H9 (cell line): ENCODE measurements around the gene PDE4B. TPM values are rescaled to one million over a fixed set of nuclear protein-coding genes. Genes with fewer than 3 reads are reported as not detected.

Experiments used
- DNase-seq: peaks from one replicate; pipeline ENCODE4 v3.0.0-alpha.2; 2017
- H2AFZ ChIP-seq: one replicate; pipeline ENCODE4 v1.6.1; 2013; ENCODE audit warnings: mild to moderate bottlenecking, low read length, control low read depth, moderate library complexity
- H2AK5ac ChIP-seq: 2 replicates; pipeline ENCODE4 v1.6.1; 2013; ENCODE audit warnings: low read length, control low read depth, mixed read lengths; ENCODE audit not compliant: insufficient read length
- H2BK120ac ChIP-seq: one replicate; pipeline ENCODE4 v1.6.1; 2013; ENCODE audit warnings: low read depth, mild to moderate bottlenecking, low read length, control low read depth, inconsistent platforms; ENCODE audit not compliant: poor library complexity, severe bottlenecking
- H2BK12ac ChIP-seq: 2 replicates; pipeline ENCODE4 v1.6.1; 2013; ENCODE audit warnings: low read length, control low read depth, mixed read lengths, low read depth; ENCODE audit not compliant: insufficient read length
- H2BK15ac ChIP-seq: 2 replicates; pipeline ENCODE4 v1.6.1; 2013; ENCODE audit warnings: low read depth, low read length, control low read depth
- H2BK20ac ChIP-seq: one replicate; pipeline ENCODE4 v1.6.1; 2013; ENCODE audit warnings: low read depth, mild to moderate bottlenecking, low read length, control low read depth, inconsistent platforms; ENCODE audit not compliant: poor library complexity, severe bottlenecking
- H2BK5ac ChIP-seq: 2 replicates; pipeline ENCODE4 v1.6.1; 2013; ENCODE audit warnings: low read length, control low read depth, mixed read lengths; ENCODE audit not compliant: insufficient read length
- H3K14ac ChIP-seq: 2 replicates; pipeline ENCODE4 v1.6.1; 2013; ENCODE audit warnings: low read length, control low read depth; ENCODE audit not compliant: insufficient read depth
- H3K18ac ChIP-seq: 2 replicates; pipeline ENCODE4 v1.6.1; 2013; ENCODE audit warnings: low read depth, mild to moderate bottlenecking, mixed read lengths, low read length, control low read depth; ENCODE audit not compliant: insufficient read length
- H3K23ac ChIP-seq: 2 replicates; pipeline ENCODE4 v1.6.1; 2013; ENCODE audit warnings: low read length, control low read depth, mixed read lengths, low read depth; ENCODE audit not compliant: insufficient read length
- H3K23me2 ChIP-seq: 2 replicates; pipeline ENCODE4 v1.6.1; 2013; ENCODE audit warnings: low read depth, mild to moderate bottlenecking, mixed read lengths, low read length, control low read depth; ENCODE audit not compliant: insufficient read length, poor library complexity, severe bottlenecking
- H3K27ac ChIP-seq: 2 replicates; pipeline ENCODE4 v1.5.1; 2013; ENCODE audit warnings: low read length, control low read depth, mixed read lengths, low read depth; ENCODE audit not compliant: insufficient read length
- H3K27me3 ChIP-seq: 2 replicates; pipeline ENCODE4 v1.6.1; 2013; ENCODE audit warnings: low read length, control low read depth, inconsistent platforms; ENCODE audit not compliant: insufficient read depth
- H3K4ac ChIP-seq: 2 replicates; pipeline ENCODE4 v1.6.1; 2013; ENCODE audit warnings: low read depth, mild to moderate bottlenecking, control low read depth, inconsistent platforms, low read length, moderate library complexity
- H3K4me1 ChIP-seq: 2 replicates; pipeline ENCODE4 v1.6.1; 2013; ENCODE audit warnings: low read length, control low read depth, inconsistent platforms; ENCODE audit not compliant: insufficient read depth
- H3K4me2 ChIP-seq: 2 replicates; pipeline ENCODE4 v1.6.1; 2013; ENCODE audit warnings: low read length, control low read depth, mixed read lengths; ENCODE audit not compliant: insufficient read length, insufficient read depth
- H3K56ac ChIP-seq: 2 replicates; pipeline ENCODE4 v1.6.1; 2013; ENCODE audit warnings: low read depth, mild to moderate bottlenecking, mixed read lengths, low read length, control low read depth; ENCODE audit not compliant: insufficient read length
- H3K79me1 ChIP-seq: 2 replicates; pipeline ENCODE4 v1.6.1; 2013; ENCODE audit warnings: low read depth, mild to moderate bottlenecking, moderate library complexity, low read length, control low read depth, inconsistent platforms; ENCODE audit not compliant: insufficient read depth, poor library complexity, severe bottlenecking
- H3K79me2 ChIP-seq: 2 replicates; pipeline ENCODE4 v1.6.1; 2013; ENCODE audit warnings: low read length, control low read depth, inconsistent platforms; ENCODE audit not compliant: insufficient read depth
- H3K9ac ChIP-seq: 2 replicates; pipeline ENCODE4 v1.6.1; 2013; ENCODE audit warnings: low read length, control low read depth, mixed read lengths; ENCODE audit not compliant: insufficient read length; ENCODE audit errors: extremely low read depth
- H3K9me3 ChIP-seq: one replicate; pipeline ENCODE4 v1.6.1; 2013; ENCODE audit warnings: low read depth, low read length, inconsistent platforms; ENCODE audit not compliant: control insufficient read depth
- H3T11ph ChIP-seq: one replicate; pipeline ENCODE4 v1.6.1; 2013; ENCODE audit warnings: mild to moderate bottlenecking, low read length, control low read depth, inconsistent platforms
- H4K20me1 ChIP-seq: one replicate; pipeline ENCODE4 v1.6.1; 2013; ENCODE audit not compliant: control insufficient read depth, insufficient read length, insufficient read depth
- H4K5ac ChIP-seq: 2 replicates; pipeline ENCODE4 v1.6.1; 2013; ENCODE audit warnings: low read depth, mild to moderate bottlenecking, mixed read lengths, low read length, control low read depth; ENCODE audit not compliant: insufficient read length
- H4K8ac ChIP-seq: replicated peaks from 2 replicates; pipeline ENCODE4 v1.6.1; 2013; ENCODE audit warnings: low read length, control low read depth, mixed read lengths, low read depth; ENCODE audit not compliant: insufficient read length
- H4K91ac ChIP-seq: 2 replicates; pipeline ENCODE4 v1.6.1; 2013; ENCODE audit warnings: low read depth, mild to moderate bottlenecking, moderate library complexity, mixed read lengths, low read length, control low read depth; ENCODE audit not compliant: insufficient read length
- H3K27ac Mint-ChIP-seq, 3 experiments: 2 replicates in 2 of 3; 3 replicates in 1 of 3; pipeline ENCODE4 v1.8.0; 2020 to 2021; ENCODE audit warnings: mixed read lengths in 3 of 3, mild to moderate bottlenecking in 1 of 3, moderate library complexity in 1 of 3
- H3K27me3 Mint-ChIP-seq: 2 replicates; pipeline ENCODE4 v1.8.0; 2021; ENCODE audit warnings: low read depth, mild to moderate bottlenecking, moderate library complexity, mixed read lengths
- H3K36me3 Mint-ChIP-seq, 3 experiments: 2 replicates in 2 of 3; 3 replicates in 1 of 3; pipeline ENCODE4 v1.8.0; 2020 to 2021; ENCODE audit warnings: low read depth in 3 of 3, mixed read lengths in 3 of 3; ENCODE audit not compliant: insufficient read depth in 1 of 3
- H3K4me1 Mint-ChIP-seq, 2 experiments: 2 replicates each; pipeline ENCODE4 v1.8.0; 2020; ENCODE audit warnings: mixed read lengths in 2 of 2
- H3K4me3 Mint-ChIP-seq, 2 experiments: 2 replicates in 1 of 2; 3 replicates in 1 of 2; pipeline ENCODE4 v1.8.0; 2020 to 2021; ENCODE audit warnings: mild to moderate bottlenecking in 2 of 2, mixed read lengths in 2 of 2, moderate library complexity in 1 of 2
- H3K9me3 Mint-ChIP-seq, 2 experiments: 2 replicates in 1 of 2; 3 replicates in 1 of 2; pipeline ENCODE4 v1.8.0; 2020; ENCODE audit warnings: mild to moderate bottlenecking in 2 of 2, mixed read lengths in 2 of 2, moderate library complexity in 1 of 2
- CTCF ChIP-seq: fragments of 200-600 bp; sonication (generic); conservative IDR thresholded peaks from 3 replicates; pipeline ENCODE4 v1.8.0; 2021; ENCODE audit warnings: antibody characterized with exemption, mild to moderate bottlenecking
- WGBS: extraction: QIAGEN DNeasy Blood & Tissue Kit; methylation state at CpG from one replicate; pipeline ENCODE4 v1.1.7; 2013; ENCODE audit warnings: missing lambda C conversion rate, low lambda C conversion rate, mixed read lengths; ENCODE audit not compliant: insufficient read length; ENCODE audit errors: extremely low coverage; 5-methylcytosine and 5-hydroxymethylcytosine counted together
- total RNA-seq: library from RNA; stranded (reverse); gene quantifications from 2 replicates; pipeline ENCODE4 v1.2.1, GENCODE V29; 2021

PDE4B gene
- total RNA-seq, 1 experiment from 2014 or later: 19.8 TPM

- no peaks in the 10 kb centered on the region for H3K79me2 ChIP-seq
- H4K8ac ChIP-seq: no peak overlapping the region
- no peaks in the 10 kb centered on the region for H3K79me1 ChIP-seq
- no peaks in the 10 kb centered on the region for H3K9me3 ChIP-seq
- no peak overlapping the region for H3K9ac ChIP-seq
- no peak overlapping the region for H2BK120ac ChIP-seq
- no peak for TF ChIP-seq CTCF
- H2BK15ac ChIP-seq: no peak overlapping the region
- H3K27me3 Mint-ChIP-seq: no peaks in the 10 kb centered on the region
- no peaks in the 10 kb centered on the region for H3K4me1 ChIP-seq
- no peaks in the 10 kb centered on the region for H3K36me3 Mint-ChIP-seq
- H3K27ac ChIP-seq: no peak overlapping the region
- no peak overlapping the region for H3K4me3 Mint-ChIP-seq
- no peaks in the 10 kb centered on the region; a peak in 1 of 5 replicates for H3K9me3 Mint-ChIP-seq
- H3K18ac ChIP-seq: no peak overlapping the region
- H3K4ac ChIP-seq: no peak overlapping the region
- no peak overlapping the region for H2AK5ac ChIP-seq
- no peak overlapping the region for H2AFZ ChIP-seq
- H3K56ac ChIP-seq: no peak overlapping the region
- H2BK20ac ChIP-seq: no peak overlapping the region
- H4K5ac ChIP-seq: no peak overlapping the region
- no peak overlapping the region for H2BK12ac ChIP-seq
- no CpG with 5 or more reads among the region's 3 CpGs for WGBS
- H2BK5ac ChIP-seq: no peak overlapping the region
- no peak overlapping the region for H4K91ac ChIP-seq
- no peaks in the 10 kb centered on the region for H4K20me1 ChIP-seq
- H3K14ac ChIP-seq: no peak overlapping the region
- no peaks in the 10 kb centered on the region for H3K27me3 ChIP-seq
- no peak overlapping the region for H3T11ph ChIP-seq
- no peak overlapping the region for H3K23ac ChIP-seq
- H3K27ac Mint-ChIP-seq: no peak overlapping the region; a peak in 1 of 7 replicates
- H3K23me2 ChIP-seq: no peaks in the 10 kb centered on the region
- no peak overlapping the region for H3K4me2 ChIP-seq
- DNase-seq: no peak
- 0 out of 4 replicates have a peak, but pooled peaks cover 0 to 2% of the 10 kb centered on the region in 2 experiments for H3K4me1 Mint-ChIP-seq
Measured at GRCh38 chr1:66316464-66317247, 524.0 kb downstream of the PDE4B start.
